Naive thymus-derived CD8-positive, alpha-beta T cell (primary cell): ENCODE results near the gene ATP8A2. TPM values are rescaled to one million over a fixed set of nuclear protein-coding genes. Genes with fewer than 3 reads are reported as not detected.

Experiments used
- ATAC-seq, 2 donors: fragments of 150-1000 bp; cut with Tn5 transposase in 1 of 2; sonication (Bioruptor Pico), chemical (Tn5 transposase) in 1 of 2; 1 replicate in 1 of 2; 2 replicates in 1 of 2; pipeline ENCODE4 v1.10.0; 2021; ENCODE audit warnings: mild to moderate bottlenecking in 2 of 2, moderate library complexity in 2 of 2
- POLR2A ChIA-PET: fragments of 350-600 bp; sonication (Branson Sonifier 250); formaldehyde crosslinking; loops from one replicate; lab custom pipeline; 2021; ENCODE audit warnings: antibody characterized with exemption; lab: Charles Lee
- DNase-seq, 10 donors: peaks; one replicate each; pipeline versions ENCODE4 v3.0.0 to v3.0.0-alpha.2; 2020 to 2022
- H3K27ac Mint-ChIP-seq, 10 donors: one replicate each; pipeline ENCODE4 v1.8.0; 2020 to 2022; ENCODE audit warnings: mild to moderate bottlenecking in 10 of 10, mixed read lengths in 10 of 10, moderate library complexity in 4 of 10, inconsistent platforms in 1 of 10
- H3K27me3 Mint-ChIP-seq, 5 donors: one replicate each; pipeline ENCODE4 v1.8.0; 2021 to 2022; ENCODE audit warnings: mixed read lengths in 5 of 5
- H3K36me3 Mint-ChIP-seq, 3 donors: one replicate each; pipeline ENCODE4 v1.8.0; 2020 to 2022; ENCODE audit warnings: mixed read lengths in 3 of 3, mild to moderate bottlenecking in 2 of 3, inconsistent platforms in 1 of 3
- H3K4me1 Mint-ChIP-seq, 4 donors: one replicate each; pipeline ENCODE4 v1.8.0; 2021 to 2022; ENCODE audit warnings: mixed read lengths in 4 of 4
- H3K4me3 Mint-ChIP-seq, 10 donors: one replicate each; pipeline ENCODE4 v1.8.0; 2020 to 2022; ENCODE audit warnings: mild to moderate bottlenecking in 10 of 10, mixed read lengths in 10 of 10, moderate library complexity in 6 of 10, inconsistent platforms in 1 of 10
- H3K9me3 Mint-ChIP-seq, 9 donors: one replicate each; pipeline ENCODE4 v1.8.0; 2020 to 2022; ENCODE audit warnings: mixed read lengths in 9 of 9, mild to moderate bottlenecking in 3 of 9, inconsistent platforms in 1 of 9, moderate library complexity in 1 of 9
- polyA plus RNA-seq, 3 donors: library from polyadenylated mRNA; unstranded; fragments of 300-500 nt; fragmentation: Illumina TruSeq; gene quantifications; one replicate each; pipeline ENCODE4 v1.2.3, GENCODE V29; 2021
- total RNA-seq, 8 experiments: library from RNA in 2 of 8; stranded (reverse) in 2 of 8; gene quantifications; one replicate each; pipeline ENCODE4 v1.2.3 and lab custom pipeline; 2021 to 2026

Gene ATP8A2
- total and polyA plus RNA-seq, 5 experiments from 2014 or later, result 0.69 to 3.8 (median 2.9) TPM

GRCh38 chr13:25872481-25873241 is 500.9 kb downstream of the ATP8A2 start:
- H3K4me3 Mint-ChIP-seq, result peak overlapping the region in 5 of 10 donors; percentile 32 to 66 (median 47)

GRCh38 chr13:25873242-25873612 is 501.5 kb downstream of the ATP8A2 start:
- H3K4me1 Mint-ChIP-seq, result peaks cover 43 to 83% (median 74%) of the 10 kb centered on the region in 4 donors
- peaks cover 0 to 12% (median 0%) of the 10 kb centered on the region in 9 donors for H3K9me3 Mint-ChIP-seq
- H3K36me3 Mint-ChIP-seq, result peaks cover 0 to 5% (median 0%) of the 10 kb centered on the region in 3 donors
- DNase-seq (no peak), ATAC-seq (no peak)
- H3K27ac Mint-ChIP-seq, result peak overlapping the region in 9 of 10 donors; percentile 22 to 92 (median 55)
- no peaks in the 10 kb centered on the region for H3K27me3 Mint-ChIP-seq
- peak overlapping the region in 5 of 10 donors; percentile 5 to 66 (median 47) for H3K4me3 Mint-ChIP-seq
- POLR2A ChIA-PET, result interaction anchor here (0.7 kb wide), 1 partner anchor 159 kb away, joined by 3 read pairs; no protein-coding TSS in a partner anchor

More at GRCh38 chr13:25872481-25873241, 500.9 kb downstream of the ATP8A2 start:
- DNase-seq (no peak), ATAC-seq (no peak)
- peaks cover 0 to 5% (median 0%) of the 10 kb centered on the region in 3 donors for H3K36me3 Mint-ChIP-seq
- peak overlapping the region in 7 of 10 donors; percentile 22 to 92 (median 55) for H3K27ac Mint-ChIP-seq
- POLR2A ChIA-PET, result interaction anchor here (0.7 to 1.4 kb wide), 2 partner anchors 15 to 158 kb away, joined by 3 read pairs; no protein-coding TSS in a partner anchor
- no peaks in the 10 kb centered on the region for H3K27me3 Mint-ChIP-seq
- peaks cover 0 to 12% (median 0%) of the 10 kb centered on the region in 9 donors for H3K9me3 Mint-ChIP-seq
- H3K4me1 Mint-ChIP-seq, result peaks cover 38 to 79% (median 69%) of the 10 kb centered on the region in 4 donors

- H3K4me3 Mint-ChIP-seq, result peak overlapping the region in 9 of 10 donors; percentile 3 to 82 (median 66)
- POLR2A ChIA-PET, result interaction anchor here (1.2 kb wide), 2 partner anchors 33 to 138 kb away, joined by 3 to 9 read pairs; no protein-coding TSS in a partner anchor
- peaks cover 0 to 5% (median 0%) of the 10 kb centered on the region in 3 donors for H3K36me3 Mint-ChIP-seq
- H3K9me3 Mint-ChIP-seq, result peaks cover 0 to 12% (median 0%) of the 10 kb centered on the region in 9 donors
- DNase-seq, result no peak
- H3K4me1 Mint-ChIP-seq, result peaks cover 43 to 87% (median 78%) of the 10 kb centered on the region in 4 donors
- peak overlapping the region; percentile 37 to 94 (median 88) for H3K27ac Mint-ChIP-seq
- no peaks in the 10 kb centered on the region for H3K27me3 Mint-ChIP-seq
- peak in 1 of 2 donors; percentile 17 for ATAC-seq
Measured at GRCh38 chr13:25874064-25874737, 502.4 kb downstream of the ATP8A2 start.

- Mint-ChIP-seq H3K9me3 (peaks cover 0 to 12% (median 0%) of the 10 kb centered on the region in 9 donors), H3K27me3 (no peaks in the 10 kb centered on the region), H3K27ac (peak overlapping the region; percentile 79 to 94 (median 88)), H3K36me3 (peaks cover 0 to 5% (median 0%) of the 10 kb centered on the region in 3 donors), H3K4me3 (peak overlapping the region; percentile 47 to 82 (median 65)), H3K4me1 (peaks cover 45 to 81% (median 74%) of the 10 kb centered on the region in 4 donors)
- POLR2A ChIA-PET, result interaction anchor here (0.6 to 1.2 kb wide), 4 partner anchors 17 to 138 kb away, joined by 3 to 9 read pairs (median 4); no protein-coding TSS in a partner anchor
- ATAC-seq, result peak; percentile 92 to 96
- DNase-seq, result peak; percentile 22 to 90 (median 67)
Measured at GRCh38 chr13:25874907-25875306, 503.1 kb downstream of the ATP8A2 start.

- no peak for DNase-seq
- Mint-ChIP-seq H3K36me3 (peaks cover 0 to 5% (median 0%) of the 10 kb centered on the region in 3 donors), H3K27ac (peak overlapping the region; percentile 69 to 94 (median 88)), H3K4me1 (peaks cover 43 to 81% (median 75%) of the 10 kb centered on the region in 4 donors), H3K9me3 (peaks cover 0 to 12% (median 0%) of the 10 kb centered on the region in 9 donors), H3K4me3 (peak overlapping the region in 3 of 10 donors; percentile 1 to 35 (median 14)), H3K27me3 (no peaks in the 10 kb centered on the region)
- POLR2A ChIA-PET, result no interaction called here
- no peak for ATAC-seq
Measured at GRCh38 chr13:25876247-25876646, 504.5 kb downstream of the ATP8A2 start.

- H3K4me3 Mint-ChIP-seq, result no peak overlapping the region
- H3K4me1 Mint-ChIP-seq, result peaks cover 47 to 85% (median 74%) of the 10 kb centered on the region in 4 donors
- no peaks in the 10 kb centered on the region for H3K27me3 Mint-ChIP-seq
- ATAC-seq, result no peak
- no peak overlapping the region for H3K27ac Mint-ChIP-seq
- H3K36me3 Mint-ChIP-seq, result no peaks in the 10 kb centered on the region
- no peak for DNase-seq
- H3K9me3 Mint-ChIP-seq, result peaks cover 0 to 4% (median 0%) of the 10 kb centered on the region in 9 donors
- POLR2A ChIA-PET, result no interaction called here
Measured at GRCh38 chr13:25879466-25879865, 507.7 kb downstream of the ATP8A2 start.

GRCh38 chr13:25881136-25881926 is 509.6 kb downstream of the ATP8A2 start:
- peak in 3 of 10 donors; percentile 27 to 50 (median 48) for DNase-seq
- POLR2A ChIA-PET, result interaction anchor here (1.2 to 1.4 kb wide), 2 partner anchors 18 to 138 kb away, joined by 3 read pairs; no protein-coding TSS in a partner anchor
- Mint-ChIP-seq H3K27me3 (no peaks in the 10 kb centered on the region), H3K27ac (peak overlapping the region; percentile 27 to 98 (median 76)), H3K4me1 (peaks cover 44 to 77% (median 62%) of the 10 kb centered on the region in 4 donors), H3K9me3 (peaks cover 0 to 2% (median 0%) of the 10 kb centered on the region in 9 donors), H3K36me3 (no peaks in the 10 kb centered on the region), H3K4me3 (peak overlapping the region in 9 of 10 donors; percentile 27 to 83 (median 63))
- ATAC-seq, result peak; percentile 52 to 53

- peaks cover 0 to 2% (median 0%) of the 10 kb centered on the region in 9 donors for H3K9me3 Mint-ChIP-seq
- DNase-seq (no peak), ATAC-seq (no peak)
- H3K4me3 Mint-ChIP-seq, result peak overlapping the region in 3 of 10 donors; percentile 30 to 83 (median 50)
- H3K27me3 Mint-ChIP-seq, result no peaks in the 10 kb centered on the region
- H3K36me3 Mint-ChIP-seq, result no peaks in the 10 kb centered on the region
- POLR2A ChIA-PET, result interaction anchor here (0.7 to 1.5 kb wide), 3 partner anchors 14 to 90 kb away, joined by 3 to 4 read pairs (median 4); no protein-coding TSS in a partner anchor
- H3K27ac Mint-ChIP-seq, result peak overlapping the region in 7 of 10 donors; percentile 19 to 98 (median 57)
- H3K4me1 Mint-ChIP-seq, result peaks cover 44 to 76% (median 62%) of the 10 kb centered on the region in 4 donors
Measured at GRCh38 chr13:25881971-25882451, 510.2 kb downstream of the ATP8A2 start.

- peak; percentile 90 to 91 for ATAC-seq
- peak overlapping the region; percentile 5 to 89 (median 66) for H3K27ac Mint-ChIP-seq
- DNase-seq, result peak in 7 of 10 donors; percentile 16 to 50 (median 28)
- no peaks in the 10 kb centered on the region for H3K27me3 Mint-ChIP-seq
- peak overlapping the region in 9 of 10 donors; percentile 2 to 68 (median 48) for H3K4me3 Mint-ChIP-seq
- no peaks in the 10 kb centered on the region for H3K36me3 Mint-ChIP-seq
- POLR2A ChIA-PET, result interaction anchor here (0.7 to 1.5 kb wide), 4 partner anchors 13 to 89 kb away, joined by 3 to 4 read pairs (median 4); no protein-coding TSS in a partner anchor
- H3K9me3 Mint-ChIP-seq, result peaks cover 0 to 2% (median 0%) of the 10 kb centered on the region in 9 donors
- H3K4me1 Mint-ChIP-seq, result peaks cover 39 to 70% (median 55%) of the 10 kb centered on the region in 4 donors
Measured at GRCh38 chr13:25882466-25883357, 510.9 kb downstream of the ATP8A2 start.

- Mint-ChIP-seq H3K4me3 (no peak overlapping the region), H3K36me3 (no peaks in the 10 kb centered on the region), H3K27ac (peak overlapping the region in 4 of 10 donors; percentile 12 to 81 (median 38)), H3K9me3 (no peaks in the 10 kb centered on the region), H3K4me1 (peaks cover 34 to 63% (median 51%) of the 10 kb centered on the region in 4 donors), H3K27me3 (no peaks in the 10 kb centered on the region)
- POLR2A ChIA-PET, result no interaction called here
- ATAC-seq (no peak), DNase-seq (no peak)
Measured at GRCh38 chr13:25885418-25885817, 513.6 kb downstream of the ATP8A2 start.
